ENCODE results near the gene SCAI.
"Not testable (repeated sequence)": the region's sequence is repeated elsewhere in the genome, so short reads cannot be mapped to it uniquely, and the experiment has no call there.

The SCAI gene

GRCh38 chr9:125012013-125012412 is 131.3 kb downstream of the SCAI start:
- not testable (repeated sequence) for DNase-seq

GRCh38 chr9:125008599-125008998 is 134.7 kb downstream of the SCAI start:
- DNase-seq: no peak

GRCh38 chr9:125003332-125003731 is 140.0 kb downstream of the SCAI start:
- no peak for DNase-seq

- DNase-seq: no peak
Observed at GRCh38 chr9:124983698-124984097, 159.6 kb downstream of the SCAI start.

GRCh38 chr9:124980431-124980830 is 162.9 kb downstream of the SCAI start:
- DNase-seq: no peak

- no peak for DNase-seq
Observed at GRCh38 chr9:124975131-124975530, 168.2 kb downstream of the SCAI start.

GRCh38 chr9:124973807-124974206 is 169.5 kb downstream of the SCAI start:
- DNase-seq: no peak

GRCh38 chr9:124972241-124972770 is 171.0 kb downstream of the SCAI start:
- no peak for DNase-seq

- peak; percentile 1 for DNase-seq
Observed at GRCh38 chr9:124969401-124969800, 173.9 kb downstream of the SCAI start.

- DNase-seq: no peak
Observed at GRCh38 chr9:124968238-124968637, 175.1 kb downstream of the SCAI start.

GRCh38 chr9:124965775-124966568 is 177.4 kb downstream of the SCAI start:
- peak; percentile 24 for DNase-seq

GRCh38 chr9:124964604-124965003 is 178.7 kb downstream of the SCAI start:
- no peak for DNase-seq

GRCh38 chr9:124964056-124964455 is 179.3 kb downstream of the SCAI start:
- DNase-seq: no peak

- DNase-seq: no peak
Observed at GRCh38 chr9:124960409-124960752, 182.9 kb downstream of the SCAI start.

- DNase-seq: not testable (repeated sequence)
Observed at GRCh38 chr9:124959671-124960408, 183.5 kb downstream of the SCAI start.

GRCh38 chr9:124954255-124954654 is 189.1 kb downstream of the SCAI start:
- no peak for DNase-seq

- DNase-seq: no peak
Observed at GRCh38 chr9:124950050-124950718, 193.1 kb downstream of the SCAI start.

- DNase-seq: no peak
Observed at GRCh38 chr9:124949387-124949786, 193.9 kb downstream of the SCAI start.

- DNase-seq: no peak
Observed at GRCh38 chr9:124947727-124948391, 195.5 kb downstream of the SCAI start.

- DNase-seq: no peak
Observed at GRCh38 chr9:124946167-124946566, 197.2 kb downstream of the SCAI start.

GRCh38 chr9:124941679-124942561 is 201.4 kb downstream of the SCAI start:
- peak; percentile 65 for DNase-seq
